ENCODE results near the gene DOC2B.
"Not testable (repeated sequence)": the region's sequence is repeated elsewhere in the genome, so short reads cannot be mapped to it uniquely, and the experiment has no call there.

- not testable (repeated sequence) for TF ChIP-seq EP300 (IDR thresholded peaks at IDR 0.05); CTCF (IDR thresholded peaks at IDR 0.05); POLR2A (IDR thresholded peaks at IDR 0.05; ENCODE audit: low read depth)
Measured at GRCh38 chr17:206484-206883, 25.0 kb upstream of the DOC2B start.

Data from esophagus muscularis mucosa (tissue), 4 donors.